ENCODE data around the gene CCP110.

DNA sequence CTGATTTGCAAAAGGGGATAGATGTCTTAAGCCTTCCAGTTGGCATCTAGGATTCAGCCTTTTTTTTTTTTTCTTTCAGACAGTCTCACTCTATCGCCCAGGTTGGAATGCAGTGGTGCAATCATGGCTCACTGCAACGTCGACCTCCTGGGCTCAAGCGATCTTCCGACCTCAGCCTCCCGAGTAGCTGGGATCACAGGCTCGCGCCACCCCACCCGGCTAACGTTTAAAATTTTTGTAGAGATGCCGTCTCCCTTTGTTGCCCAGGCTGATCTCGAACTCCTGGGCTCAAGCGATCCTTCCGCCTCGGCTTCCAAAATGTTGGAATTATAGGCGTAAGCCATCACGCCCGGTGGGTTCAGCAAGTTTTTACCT is 571 bp upstream of the CCP110 start:
- TF ChIP-seq, protein P1, sequence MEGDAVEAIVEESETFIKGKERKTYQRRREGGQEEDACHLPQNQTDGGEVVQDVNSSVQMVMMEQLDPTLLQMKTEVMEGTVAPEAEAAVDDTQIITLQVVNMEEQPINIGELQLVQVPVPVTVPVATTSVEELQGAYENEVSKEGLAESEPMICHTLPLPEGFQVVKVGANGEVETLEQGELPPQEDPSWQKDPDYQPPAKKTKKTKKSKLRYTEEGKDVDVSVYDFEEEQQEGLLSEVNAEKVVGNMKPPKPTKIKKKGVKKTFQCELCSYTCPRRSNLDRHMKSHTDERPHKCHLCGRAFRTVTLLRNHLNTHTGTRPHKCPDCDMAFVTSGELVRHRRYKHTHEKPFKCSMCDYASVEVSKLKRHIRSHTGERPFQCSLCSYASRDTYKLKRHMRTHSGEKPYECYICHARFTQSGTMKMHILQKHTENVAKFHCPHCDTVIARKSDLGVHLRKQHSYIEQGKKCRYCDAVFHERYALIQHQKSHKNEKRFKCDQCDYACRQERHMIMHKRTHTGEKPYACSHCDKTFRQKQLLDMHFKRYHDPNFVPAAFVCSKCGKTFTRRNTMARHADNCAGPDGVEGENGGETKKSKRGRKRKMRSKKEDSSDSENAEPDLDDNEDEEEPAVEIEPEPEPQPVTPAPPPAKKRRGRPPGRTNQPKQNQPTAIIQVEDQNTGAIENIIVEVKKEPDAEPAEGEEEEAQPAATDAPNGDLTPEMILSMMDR (conservative IDR thresholded peaks at IDR 0.05) = no peak
- no peak for TF ChIP-seq ZFX (IDR thresholded peaks at IDR 0.05)

Data from C4-2B (cell line).